ENCODE data around the gene ATL2.

DNA sequence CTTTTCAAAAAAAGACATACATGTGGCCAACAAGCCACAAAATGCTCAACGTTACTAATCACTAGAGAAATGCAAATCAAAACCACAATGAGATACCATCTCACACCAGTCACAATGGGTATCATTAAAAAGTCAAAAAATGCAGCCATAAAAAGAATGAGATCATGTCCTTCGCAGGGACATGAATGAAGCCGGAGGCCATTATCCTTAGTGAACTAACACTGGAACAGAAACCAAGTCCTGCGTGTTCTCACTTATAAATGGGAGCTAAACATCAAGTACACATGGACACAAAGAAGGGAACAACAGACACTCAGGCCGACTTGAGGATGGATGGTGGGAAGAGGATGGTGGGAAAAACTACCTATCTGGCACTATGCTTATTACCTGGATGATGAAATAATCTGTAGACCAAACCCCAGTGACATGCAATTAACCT lies 17.8 kb upstream of the ATL2 start:
- TF ChIP-seq, protein P1, sequence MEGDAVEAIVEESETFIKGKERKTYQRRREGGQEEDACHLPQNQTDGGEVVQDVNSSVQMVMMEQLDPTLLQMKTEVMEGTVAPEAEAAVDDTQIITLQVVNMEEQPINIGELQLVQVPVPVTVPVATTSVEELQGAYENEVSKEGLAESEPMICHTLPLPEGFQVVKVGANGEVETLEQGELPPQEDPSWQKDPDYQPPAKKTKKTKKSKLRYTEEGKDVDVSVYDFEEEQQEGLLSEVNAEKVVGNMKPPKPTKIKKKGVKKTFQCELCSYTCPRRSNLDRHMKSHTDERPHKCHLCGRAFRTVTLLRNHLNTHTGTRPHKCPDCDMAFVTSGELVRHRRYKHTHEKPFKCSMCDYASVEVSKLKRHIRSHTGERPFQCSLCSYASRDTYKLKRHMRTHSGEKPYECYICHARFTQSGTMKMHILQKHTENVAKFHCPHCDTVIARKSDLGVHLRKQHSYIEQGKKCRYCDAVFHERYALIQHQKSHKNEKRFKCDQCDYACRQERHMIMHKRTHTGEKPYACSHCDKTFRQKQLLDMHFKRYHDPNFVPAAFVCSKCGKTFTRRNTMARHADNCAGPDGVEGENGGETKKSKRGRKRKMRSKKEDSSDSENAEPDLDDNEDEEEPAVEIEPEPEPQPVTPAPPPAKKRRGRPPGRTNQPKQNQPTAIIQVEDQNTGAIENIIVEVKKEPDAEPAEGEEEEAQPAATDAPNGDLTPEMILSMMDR (IDR thresholded peaks at IDR 0.05; ENCODE audit: borderline replicate concordance, extremely low read depth, low read length, poor library complexity, severe bottlenecking), result no peak
- TF ChIP-seq EZH2 (IDR thresholded peaks at IDR 0.05; ENCODE audit: borderline replicate concordance, low read depth, low read length, severe bottlenecking), result no peak

All from DND-41 (cell line).